Measurements from ENCODE around the gene SDF4.

DNA sequence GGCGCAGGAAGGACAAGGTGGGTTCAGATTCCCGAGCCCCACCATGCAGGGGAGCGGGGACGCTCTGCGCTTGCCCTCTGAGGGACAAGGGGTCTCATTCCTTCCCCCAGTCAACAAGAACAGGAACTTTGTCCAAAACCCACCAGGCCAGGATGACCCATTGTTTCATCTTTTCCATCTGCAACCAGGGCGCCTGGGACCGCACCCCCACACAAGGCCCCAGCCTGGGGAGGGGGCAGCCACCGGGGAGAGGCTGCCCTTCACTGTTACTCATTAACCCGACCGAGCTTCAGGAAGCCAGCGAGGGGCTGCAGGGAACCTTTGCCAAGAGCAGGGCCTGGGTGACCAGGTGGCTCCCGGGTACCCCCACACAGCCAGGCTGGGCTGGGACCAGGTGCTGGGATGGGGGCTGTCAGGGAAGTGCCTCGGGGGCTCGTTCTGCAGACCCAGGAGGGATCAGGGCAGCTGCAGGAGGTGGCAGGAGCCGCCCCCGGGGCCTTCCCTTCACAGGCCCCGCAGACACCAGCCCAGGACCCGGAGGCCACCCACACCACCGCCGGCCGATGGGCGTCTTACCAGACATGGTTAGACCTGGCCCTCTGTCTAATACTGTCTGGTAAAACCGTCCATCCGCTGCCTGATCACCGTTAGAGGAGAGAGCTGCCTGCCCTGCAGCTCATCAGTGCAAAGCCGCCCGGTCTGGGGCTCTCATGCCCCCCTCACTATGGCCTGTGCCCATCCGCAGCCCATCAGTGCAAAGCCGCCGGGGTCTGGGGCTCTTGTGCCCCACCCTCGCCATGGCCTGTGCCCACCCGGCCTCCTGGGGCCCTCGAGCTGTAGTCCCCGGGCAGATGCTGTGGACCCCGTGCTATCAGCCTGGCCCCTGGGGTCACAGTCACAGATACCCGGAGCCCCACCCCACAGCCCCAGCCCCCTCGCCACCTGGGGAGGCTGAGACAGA is 63.1 kb downstream of the SDF4 start:
- TF ChIP-seq CTCF (IDR thresholded peaks at IDR 0.05; ENCODE audit: low read length) (no peak), EZH2 (IDR thresholded peaks at IDR 0.05; ENCODE audit: borderline replicate concordance, low read length) (no peak)

All from OCI-LY1 (cell line).